ENCODE results near the gene CGRRF1. TPM values are rescaled to one million over a fixed set of nuclear protein-coding genes. Genes with fewer than 3 reads are reported as not detected.

The CGRRF1 gene
- total and polyA plus RNA-seq, 2 of the 13 experiments (the other 11 are each of a cell fraction or from before 2014, with no cell fraction given): 16.8 to 18.2 TPM

- no peak for TF ChIP-seq GLMP (CRISPR knock-in tag; IDR thresholded peaks at IDR 0.05; ENCODE audit: borderline replicate concordance)
- TF ChIP-seq REPIN1 (CRISPR knock-in tag; IDR thresholded peaks at IDR 0.05; ENCODE audit: borderline replicate concordance, low read depth): peak; percentile 56; the same call in 1 of the 2 replicates
- TF ChIP-seq ATF6 (CRISPR knock-in tag; conservative IDR thresholded peaks at IDR 0.05): no peak
- TF ChIP-seq, protein P1, sequence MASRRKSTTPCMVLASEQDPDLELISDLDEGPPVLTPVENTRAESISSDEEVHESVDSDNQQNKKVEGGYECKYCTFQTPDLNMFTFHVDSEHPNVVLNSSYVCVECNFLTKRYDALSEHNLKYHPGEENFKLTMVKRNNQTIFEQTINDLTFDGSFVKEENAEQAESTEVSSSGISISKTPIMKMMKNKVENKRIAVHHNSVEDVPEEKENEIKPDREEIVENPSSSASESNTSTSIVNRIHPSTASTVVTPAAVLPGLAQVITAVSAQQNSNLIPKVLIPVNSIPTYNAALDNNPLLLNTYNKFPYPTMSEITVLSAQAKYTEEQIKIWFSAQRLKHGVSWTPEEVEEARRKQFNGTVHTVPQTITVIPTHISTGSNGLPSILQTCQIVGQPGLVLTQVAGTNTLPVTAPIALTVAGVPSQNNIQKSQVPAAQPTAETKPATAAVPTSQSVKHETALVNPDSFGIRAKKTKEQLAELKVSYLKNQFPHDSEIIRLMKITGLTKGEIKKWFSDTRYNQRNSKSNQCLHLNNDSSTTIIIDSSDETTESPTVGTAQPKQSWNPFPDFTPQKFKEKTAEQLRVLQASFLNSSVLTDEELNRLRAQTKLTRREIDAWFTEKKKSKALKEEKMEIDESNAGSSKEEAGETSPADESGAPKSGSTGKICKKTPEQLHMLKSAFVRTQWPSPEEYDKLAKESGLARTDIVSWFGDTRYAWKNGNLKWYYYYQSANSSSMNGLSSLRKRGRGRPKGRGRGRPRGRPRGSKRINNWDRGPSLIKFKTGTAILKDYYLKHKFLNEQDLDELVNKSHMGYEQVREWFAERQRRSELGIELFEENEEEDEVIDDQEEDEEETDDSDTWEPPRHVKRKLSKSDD (CRISPR knock-in tag; IDR thresholded peaks at IDR 0.05; ENCODE audit: low read depth): 0 out of 2 replicates have a peak, but pooled peaks have one; percentile 57
- 0 out of 2 replicates have a peak, but pooled peaks have one; percentile 42 for TF ChIP-seq ZC3H13 (CRISPR knock-in tag; IDR thresholded peaks at IDR 0.05)
- TF ChIP-seq ZNF354B (CRISPR knock-in tag; IDR thresholded peaks at IDR 0.05): 0 out of 2 replicates have a peak, but pooled peaks have one; percentile 82
- TF ChIP-seq NR1H2 (CRISPR knock-in tag; IDR thresholded peaks at IDR 0.05; ENCODE audit: borderline replicate concordance, low read depth): no peak
- TF ChIP-seq ZFP90 (CRISPR knock-in tag; IDR thresholded peaks at IDR 0.05; ENCODE audit: borderline replicate concordance): no peak
- 0 out of 2 replicates have a peak, but pooled peaks have one; percentile 15 for TF ChIP-seq KDM4B (CRISPR knock-in tag; IDR thresholded peaks at IDR 0.05)
- peak; percentile 78; the same call in 1 of the 2 replicates for TF ChIP-seq FOXC1 (CRISPR knock-in tag; IDR thresholded peaks at IDR 0.05; ENCODE audit: borderline replicate concordance)
- TF ChIP-seq, protein P2, sequence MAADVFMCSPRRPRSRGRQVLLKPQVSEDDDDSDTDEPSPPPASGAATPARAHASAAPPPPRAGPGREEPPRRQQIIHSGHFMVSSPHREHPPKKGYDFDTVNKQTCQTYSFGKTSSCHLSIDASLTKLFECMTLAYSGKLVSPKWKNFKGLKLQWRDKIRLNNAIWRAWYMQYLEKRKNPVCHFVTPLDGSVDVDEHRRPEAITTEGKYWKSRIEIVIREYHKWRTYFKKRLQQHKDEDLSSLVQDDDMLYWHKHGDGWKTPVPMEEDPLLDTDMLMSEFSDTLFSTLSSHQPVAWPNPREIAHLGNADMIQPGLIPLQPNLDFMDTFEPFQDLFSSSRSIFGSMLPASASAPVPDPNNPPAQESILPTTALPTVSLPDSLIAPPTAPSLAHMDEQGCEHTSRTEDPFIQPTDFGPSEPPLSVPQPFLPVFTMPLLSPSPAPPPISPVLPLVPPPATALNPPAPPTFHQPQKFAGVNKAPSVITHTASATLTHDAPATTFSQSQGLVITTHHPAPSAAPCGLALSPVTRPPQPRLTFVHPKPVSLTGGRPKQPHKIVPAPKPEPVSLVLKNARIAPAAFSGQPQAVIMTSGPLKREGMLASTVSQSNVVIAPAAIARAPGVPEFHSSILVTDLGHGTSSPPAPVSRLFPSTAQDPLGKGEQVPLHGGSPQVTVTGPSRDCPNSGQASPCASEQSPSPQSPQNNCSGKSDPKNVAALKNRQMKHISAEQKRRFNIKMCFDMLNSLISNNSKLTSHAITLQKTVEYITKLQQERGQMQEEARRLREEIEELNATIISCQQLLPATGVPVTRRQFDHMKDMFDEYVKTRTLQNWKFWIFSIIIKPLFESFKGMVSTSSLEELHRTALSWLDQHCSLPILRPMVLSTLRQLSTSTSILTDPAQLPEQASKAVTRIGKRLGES (CRISPR knock-in tag; IDR thresholded peaks at IDR 0.05; ENCODE audit: borderline replicate concordance): no peak; the same call in 1 of the 2 replicates
- TF ChIP-seq, protein P3, sequence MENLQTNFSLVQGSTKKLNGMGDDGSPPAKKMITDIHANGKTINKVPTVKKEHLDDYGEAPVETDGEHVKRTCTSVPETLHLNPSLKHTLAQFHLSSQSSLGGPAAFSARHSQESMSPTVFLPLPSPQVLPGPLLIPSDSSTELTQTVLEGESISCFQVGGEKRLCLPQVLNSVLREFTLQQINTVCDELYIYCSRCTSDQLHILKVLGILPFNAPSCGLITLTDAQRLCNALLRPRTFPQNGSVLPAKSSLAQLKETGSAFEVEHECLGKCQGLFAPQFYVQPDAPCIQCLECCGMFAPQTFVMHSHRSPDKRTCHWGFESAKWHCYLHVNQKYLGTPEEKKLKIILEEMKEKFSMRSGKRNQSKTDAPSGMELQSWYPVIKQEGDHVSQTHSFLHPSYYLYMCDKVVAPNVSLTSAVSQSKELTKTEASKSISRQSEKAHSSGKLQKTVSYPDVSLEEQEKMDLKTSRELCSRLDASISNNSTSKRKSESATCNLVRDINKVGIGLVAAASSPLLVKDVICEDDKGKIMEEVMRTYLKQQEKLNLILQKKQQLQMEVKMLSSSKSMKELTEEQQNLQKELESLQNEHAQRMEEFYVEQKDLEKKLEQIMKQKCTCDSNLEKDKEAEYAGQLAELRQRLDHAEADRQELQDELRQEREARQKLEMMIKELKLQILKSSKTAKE (CRISPR knock-in tag; IDR thresholded peaks at IDR 0.05; ENCODE audit: borderline replicate concordance): no peak
- TF ChIP-seq ZNF33A (CRISPR knock-in tag; IDR thresholded peaks at IDR 0.05; ENCODE audit: borderline replicate concordance): no peak
- TF ChIP-seq ZNF777 (CRISPR knock-in tag; IDR thresholded peaks at IDR 0.05): no peak
- peak; percentile 64; the same call in 1 of the 2 replicates for TF ChIP-seq BRCA1 (CRISPR knock-in tag; IDR thresholded peaks at IDR 0.05)
Measured at GRCh38 chr14:54564868-54565784, 55.4 kb downstream of the CGRRF1 start (continued).

Measured in HepG2 (cell line).